Testis (tissue), 2 donors: ENCODE data around the gene EMILIN3.

Source experiments
- CTCF ChIP-seq, 3 experiments: fragments of 450-650 bp in 2 of 3; fragments of 200-600 bp in 1 of 3; sonication (generic) in 1 of 3; IDR thresholded peaks; one replicate each; pipeline ENCODE4 v1.5.1; 2016 to 2019; ENCODE audit warnings: antibody characterized with exemption in 3 of 3, mild to moderate bottlenecking in 2 of 3, moderate library complexity in 1 of 3
- POLR2A ChIP-seq: fragments of 450-650 bp; IDR thresholded peaks from one replicate; pipeline ENCODE4 v1.6.1; 2017; ENCODE audit warnings: antibody characterized with exemption, mild to moderate bottlenecking, moderate library complexity

- no peak for TF ChIP-seq CTCF (IDR thresholded peaks at IDR 0.05)
- TF ChIP-seq POLR2A: no peak
Measured at GRCh38 chr20:41366546-41367392, at the start of gene EMILIN3.
